Endothelial cell of umbilical vein (primary cell): ENCODE data around the gene ZNF77. TPM values are rescaled to one million over a fixed set of nuclear protein-coding genes. Genes with fewer than 3 reads are reported as not detected.
"Not testable (repeated sequence)": the region's sequence is repeated elsewhere in the genome, so short reads cannot be mapped to it uniquely, and the experiment has no call there.

Experiments
- BruUV-seq: library from RNA; stranded (reverse); fragments of 400-500 nt; replicated peaks from 2 replicates; lab custom pipeline; 2021; lab: Mats Ljungman, UMichigan
- CTCF ChIA-PET: fragments of 300-600, 350-600 bp; sonication (Branson Sonifier 250); formaldehyde crosslinking; loops from one replicate; lab custom pipeline; 2021; ENCODE audit warnings: antibody characterized with exemption, inconsistent platforms; lab: Charles Lee
- POLR2A ChIA-PET: fragments of 300-600, 350-600 bp; sonication (Branson Sonifier 250); formaldehyde crosslinking; loops from one replicate; lab custom pipeline; 2021; ENCODE audit warnings: antibody characterized with exemption, inconsistent platforms; lab: Charles Lee
- DNase-seq: peaks from one replicate; pipeline ENCODE4 v3.0.0-alpha.2; 2011; ENCODE audit warnings: low read depth, low spot score
- FAIRE-seq: peaks from 2 replicates; lab custom pipeline; 2011; peaks lifted over from hg19 to GRCh38; lab: Jason Lieb, UNC
- H2AFZ ChIP-seq: 2 replicates; pipeline ENCODE4 v1.6.0; 2012; ENCODE audit warnings: low read depth, low read length, control low read depth, inconsistent platforms
- H3K27ac ChIP-seq: 2 replicates; pipeline ENCODE4 v1.5.1; 2011; ENCODE audit warnings: low read depth, mild to moderate bottlenecking, control low read depth, low read length, moderate library complexity; ENCODE audit not compliant: insufficient read depth
- H3K27me3 ChIP-seq, 2 experiments: 2 replicates each; pipeline versions ENCODE4 v1.6.0 to v1.6.1; 2011; ENCODE audit warnings: low read length in 2 of 2, mixed read lengths in 1 of 2; ENCODE audit not compliant: control insufficient read depth in 2 of 2, insufficient read depth in 2 of 2
- H3K36me3 ChIP-seq, 2 experiments: 2 replicates in 1 of 2; 3 replicates in 1 of 2; pipeline ENCODE4 v1.5.1; 2011; ENCODE audit warnings: low read length in 2 of 2, mild to moderate bottlenecking in 1 of 2, moderate library complexity in 1 of 2; ENCODE audit not compliant: control insufficient read depth in 2 of 2, insufficient read depth in 2 of 2; ENCODE audit errors: extremely low read depth in 1 of 2
- H3K4me1 ChIP-seq: 3 replicates; pipeline ENCODE4 v1.5.1; 2011; ENCODE audit warnings: mild to moderate bottlenecking, low read length; ENCODE audit not compliant: control insufficient read depth, insufficient read depth; ENCODE audit errors: extremely low read depth
- H3K4me2 ChIP-seq: 2 replicates; pipeline ENCODE4 v1.6.1; 2011; ENCODE audit warnings: low read length, control low read depth, mixed read lengths; ENCODE audit not compliant: insufficient read depth
- H3K4me3 ChIP-seq, 3 experiments: fragments of 200-600 bp in 1 of 3; sonication (generic), shearing (Covaris generic) in 1 of 3; replicated peaks in 1 of 3; 2 replicates each; pipeline ENCODE4 v1.5.1; 2011 to 2016; ENCODE audit warnings: control low read depth in 3 of 3, low read length in 3 of 3, mild to moderate bottlenecking in 2 of 3, inconsistent platforms in 1 of 3, low read depth in 1 of 3, moderate library complexity in 1 of 3; ENCODE audit not compliant: insufficient read depth in 1 of 3
- H3K79me2 ChIP-seq: 2 replicates; pipeline ENCODE4 v1.6.0; 2012; ENCODE audit warnings: low read length, inconsistent platforms; ENCODE audit not compliant: control insufficient read depth, insufficient read depth
- H3K9ac ChIP-seq: replicated peaks from 2 replicates; pipeline ENCODE3; 2011; ENCODE audit warnings: low read length, control low read depth; ENCODE audit not compliant: insufficient read depth; ENCODE audit errors: extremely low read depth
- H3K9me1 ChIP-seq: replicated peaks from 3 replicates; pipeline ENCODE4 v1.6.0; 2011; ENCODE audit warnings: mild to moderate bottlenecking, low read length; ENCODE audit not compliant: control insufficient read depth, insufficient read depth; ENCODE audit errors: extremely low read depth
- H3K9me3 ChIP-seq: replicated peaks from 2 replicates; pipeline ENCODE4 v1.5.1; 2012; ENCODE audit warnings: low read length, inconsistent platforms; ENCODE audit not compliant: control insufficient read depth, insufficient read depth
- H4K20me1 ChIP-seq: replicated peaks from 2 replicates; pipeline ENCODE3; 2011; ENCODE audit warnings: mild to moderate bottlenecking, low read length; ENCODE audit not compliant: control insufficient read depth, insufficient read depth; ENCODE audit errors: extremely low read depth
- CTCF ChIP-seq, 2 donors: IDR thresholded peaks; 1 replicate in 1 of 2; 2 replicates in 1 of 2; pipeline ENCODE4 v1.5.1; 2011; ENCODE audit warnings: low read length in 2 of 2, mild to moderate bottlenecking in 2 of 2, moderate library complexity in 2 of 2, control low read depth in 1 of 2, inconsistent platforms in 1 of 2, low read depth in 1 of 2; ENCODE audit not compliant: insufficient read depth in 1 of 2; ENCODE audit errors: extremely low read depth in 1 of 2
- EZH2 ChIP-seq: IDR thresholded peaks from 2 replicates; pipeline ENCODE4 v1.6.1; 2012; ENCODE audit warnings: borderline replicate concordance, low read depth, mild to moderate bottlenecking, moderate library complexity, low read length, inconsistent platforms; ENCODE audit not compliant: severe bottlenecking
- FOS ChIP-seq: IDR thresholded peaks from 2 replicates; pipeline ENCODE4 v1.6.1; 2011; ENCODE audit warnings: mild to moderate bottlenecking, low read length, moderate library complexity, borderline replicate concordance; ENCODE audit not compliant: insufficient read depth
- GATA2 ChIP-seq: IDR thresholded peaks from 2 replicates; pipeline ENCODE4 v1.7.0; 2011; ENCODE audit warnings: low read depth, mild to moderate bottlenecking, moderate library complexity, mixed read lengths, low read length; ENCODE audit not compliant: insufficient read length, insufficient read depth
- JUN ChIP-seq: IDR thresholded peaks from 2 replicates; pipeline ENCODE4 v1.6.1; 2011; ENCODE audit warnings: borderline replicate concordance, low read depth; ENCODE audit not compliant: insufficient read length, insufficient read depth
- MAX ChIP-seq: IDR thresholded peaks from 2 replicates; pipeline ENCODE4 v1.6.1; 2011; ENCODE audit not compliant: insufficient read depth, insufficient read length
- MYC ChIP-seq: IDR thresholded peaks from one replicate; pipeline ENCODE4 v1.6.1; 2011; ENCODE audit warnings: mild to moderate bottlenecking, low read depth, low read length
- POLR2A ChIP-seq: IDR thresholded peaks from 2 replicates; pipeline ENCODE4 v1.6.1; 2012; ENCODE audit warnings: low read depth, mild to moderate bottlenecking, control low read depth, low read length
- POLR2AphosphoS5 ChIP-seq: IDR thresholded peaks from 2 replicates; pipeline ENCODE4 v1.6.1; 2012; ENCODE audit warnings: low read depth, mild to moderate bottlenecking, control low read depth, low read length, moderate library complexity; ENCODE audit not compliant: insufficient read depth
- dilution Hi-C: fragments of 300-500 bp; cut with MboI; formaldehyde crosslinking; loops from one replicate; pipeline ENCODE4 v1.15.0; 2019; ENCODE audit warnings: low sequenced_read_pairs; ENCODE audit not compliant: extremely low pct_ligation_motif_present
- intact Hi-C: fragments of 100-400 bp; cut with micrococcal nuclease; formaldehyde crosslinking; loops from one replicate; pipeline ENCODE4 v1.10.0; 2022
- polyA plus RNA-seq, 4 experiments: library from polyadenylated mRNA; depleted of rRNA in 3 of 4; stranded (reverse) in 3 of 4; unstranded in 1 of 4; fragments of >200 nt; gene quantifications; 2 replicates each; pipeline versions ENCODE4 v1.2.1 to v1.2.3, GENCODE V29; 2011 to 2012; ENCODE audit warnings: missing spikeins in 1 of 4
- total RNA-seq: library from RNA; stranded (reverse); gene quantifications from 2 replicates; pipeline ENCODE4 v1.2.3, GENCODE V29; 2021

ZNF77 gene
- total and polyA plus RNA-seq, 2 donors (not counting 3 experiments of a cell fraction or from before 2014, with no cell fraction given), result 5.9 to 10.2 TPM

GRCh38 chr19:2896694-2897093 lies 48.1 kb downstream of the ZNF77 start:
- Histone ChIP-seq H3K4me1 (no peaks in the 10 kb centered on the region), H3K27ac (no peak overlapping the region), H3K4me2 (no peak overlapping the region), H3K9me3 (peaks cover 5% of the 10 kb centered on the region), H3K36me3 (no peaks in the 10 kb centered on the region), H4K20me1 (no peaks in the 10 kb centered on the region), H3K79me2 (no peaks in the 10 kb centered on the region), H3K27me3 (no peaks in the 10 kb centered on the region), H3K9ac (no peak overlapping the region), H2AFZ (no peak overlapping the region), H3K4me3 (no peak overlapping the region), H3K9me1 (no peaks in the 10 kb centered on the region)
- intact Hi-C loops (no loop called here), dilution Hi-C loops (no loop called here)
- ChIA-PET POLR2A (no interaction called here), CTCF (no interaction called here)
- no peak for DNase-seq
- no TSS peak for BruUV-seq
- no peak for FAIRE-seq
- no peak for TF ChIP-seq MAX
- no peak for TF ChIP-seq JUN
- no peak for TF ChIP-seq FOS
- TF ChIP-seq CTCF (IDR thresholded peaks at IDR 0.05; ENCODE audit: extremely low read depth in 1 of 2, insufficient read depth in 1 of 2, low read depth in 1 of 2, low read length in 2 of 2), result no peak
- no peak for TF ChIP-seq EZH2
- no peak for TF ChIP-seq POLR2AphosphoS5
- TF ChIP-seq POLR2A, result no peak
- TF ChIP-seq GATA2, result no peak
- TF ChIP-seq MYC, result no peak

- H3K9ac ChIP-seq, H3K4me2 ChIP-seq, H3K4me3 ChIP-seq, intact Hi-C loops, FAIRE-seq, H3K9me3 ChIP-seq, POLR2A ChIA-PET, H3K79me2 ChIP-seq, H3K27ac ChIP-seq, H3K27me3 ChIP-seq, H4K20me1 ChIP-seq, DNase-seq, BruUV-seq, H3K4me1 ChIP-seq, H3K36me3 ChIP-seq, H3K9me1 ChIP-seq, dilution Hi-C loops, H2AFZ ChIP-seq: not testable (repeated sequence)
- CTCF ChIA-PET, result interaction anchor here (1.6 kb wide), 1 partner anchor 33 kb away, joined by 3 read pairs; no protein-coding TSS in a partner anchor
These were observed 54.2 kb downstream of the ZNF77 start for GRCh38 chr19:2890531-2890930.
